Chondrocyte (in vitro differentiated cells): ENCODE data around the gene SSBP3. TPM values are rescaled to one million over a fixed set of nuclear protein-coding genes. Genes with fewer than 3 reads are reported as not detected.

Source experiments
- DNase-seq: peaks from one replicate; pipeline ENCODE4 v3.0.0; 2021; ENCODE audit warnings: mixed read lengths, low spot score
- H3K27ac Mint-ChIP-seq: one replicate; pipeline ENCODE4 v1.8.0; 2021; ENCODE audit warnings: mild to moderate bottlenecking, moderate library complexity, mixed read lengths; ENCODE audit not compliant: unreplicated experiment
- H3K27me3 Mint-ChIP-seq: 2 replicates; pipeline ENCODE4 v1.8.0; 2021; ENCODE audit warnings: low read depth, mixed read lengths
- H3K36me3 Mint-ChIP-seq: 2 replicates; pipeline ENCODE4 v1.8.0; 2021; ENCODE audit warnings: low read depth, mixed read lengths
- H3K4me1 Mint-ChIP-seq: 2 replicates; pipeline ENCODE4 v1.8.0; 2021; ENCODE audit warnings: low read depth, mild to moderate bottlenecking, mixed read lengths
- H3K4me3 Mint-ChIP-seq: one replicate; pipeline ENCODE4 v1.8.0; 2021; ENCODE audit warnings: mild to moderate bottlenecking, moderate library complexity, mixed read lengths; ENCODE audit not compliant: unreplicated experiment
- H3K9me3 Mint-ChIP-seq: 2 replicates; pipeline ENCODE4 v1.8.0; 2021; ENCODE audit warnings: low read depth, mixed read lengths
- CTCF ChIP-seq: fragments of 200-600 bp; sonication (generic); IDR thresholded peaks from 2 replicates; pipeline ENCODE4 v1.5.0; 2021; ENCODE audit warnings: antibody characterized with exemption, mild to moderate bottlenecking, moderate library complexity
- total RNA-seq: library from RNA; stranded (reverse); gene quantifications from 3 replicates; pipeline ENCODE4 v1.2.1, GENCODE V29; 2021

SSBP3 gene
- total RNA-seq, 1 donor from 2014 or later: 22.0 TPM

- Mint-ChIP-seq H3K4me3 (no peak overlapping the region), H3K36me3 (no peaks in the 10 kb centered on the region), H3K4me1 (peaks cover 23% of the 10 kb centered on the region), H3K27me3 (peaks cover 13% of the 10 kb centered on the region), H3K9me3 (no peaks in the 10 kb centered on the region), H3K27ac (no peak overlapping the region)
- DNase-seq: no peak
- no peak for TF ChIP-seq CTCF
Observed at GRCh38 chr1:54410359-54410758, 4.2 kb upstream of the SSBP3 start.

GRCh38 chr1:54409156-54410142 is 3.3 kb upstream of the SSBP3 start:
- Mint-ChIP-seq H3K27me3 (peaks cover 6% of the 10 kb centered on the region), H3K4me3 (no peak overlapping the region), H3K9me3 (no peaks in the 10 kb centered on the region), H3K4me1 (peaks cover 31% of the 10 kb centered on the region), H3K27ac (no peak overlapping the region), H3K36me3 (no peaks in the 10 kb centered on the region)
- no peak for TF ChIP-seq CTCF
- no peak for DNase-seq

GRCh38 chr1:54408147-54409066 is 2.2 kb upstream of the SSBP3 start:
- H3K36me3 Mint-ChIP-seq: no peaks in the 10 kb centered on the region
- peaks cover 39% of the 10 kb centered on the region for H3K4me1 Mint-ChIP-seq
- TF ChIP-seq CTCF: no peak
- H3K27me3 Mint-ChIP-seq: no peaks in the 10 kb centered on the region
- H3K9me3 Mint-ChIP-seq: no peaks in the 10 kb centered on the region
- H3K27ac Mint-ChIP-seq: peak overlapping the region; percentile 45
- no peak for DNase-seq
- peak overlapping the region; percentile 83 for H3K4me3 Mint-ChIP-seq

- DNase-seq: no peak
- no peaks in the 10 kb centered on the region for H3K36me3 Mint-ChIP-seq
- no peak for TF ChIP-seq CTCF
- H3K27me3 Mint-ChIP-seq: no peaks in the 10 kb centered on the region
- peaks cover 38% of the 10 kb centered on the region for H3K4me1 Mint-ChIP-seq
- H3K27ac Mint-ChIP-seq: peak overlapping the region; percentile 83
- no peaks in the 10 kb centered on the region for H3K9me3 Mint-ChIP-seq
- peak overlapping the region; percentile 83 for H3K4me3 Mint-ChIP-seq
Observed at GRCh38 chr1:54407404-54408146, 1.4 kb upstream of the SSBP3 start.

- DNase-seq: no peak
- no peaks in the 10 kb centered on the region for H3K9me3 Mint-ChIP-seq
- H3K4me1 Mint-ChIP-seq: peaks cover 38% of the 10 kb centered on the region
- no peak for TF ChIP-seq CTCF
- no peaks in the 10 kb centered on the region for H3K36me3 Mint-ChIP-seq
- H3K27ac Mint-ChIP-seq: peak overlapping the region; percentile 83
- no peaks in the 10 kb centered on the region for H3K27me3 Mint-ChIP-seq
- H3K4me3 Mint-ChIP-seq: peak overlapping the region; percentile 83
Observed at GRCh38 chr1:54407154-54407403, 885 bp upstream of the SSBP3 start.
